ENCODE results near the gene LRRC51.

The LRRC51 gene

GRCh38 chr11:72084076-72084475, 3.4 kb downstream of the LRRC51 start:
- Histone ChIP-seq H3K4me1 (ENCODE audit: low read length) (peaks cover 14% of the 10 kb centered on the region), H3K79me2 (ENCODE audit: low read length) (peaks cover 10% of the 10 kb centered on the region), H4K20me1 (ENCODE audit: insufficient read depth, low read length) (no peaks in the 10 kb centered on the region), H2AFZ (ENCODE audit: low read depth, low read length) (no peak overlapping the region), H3K9me3 (ENCODE audit: insufficient read depth, low read length) (no peaks in the 10 kb centered on the region), H3K27ac (ENCODE audit: low read length) (no peak overlapping the region), H3K4me3 (ENCODE audit: low read length) (no peak overlapping the region), H3K4me2 (ENCODE audit: low read length) (no peak overlapping the region), H3K9ac (ENCODE audit: low read length) (no peak overlapping the region), H3K27me3 (ENCODE audit: low read depth, low read length) (no peaks in the 10 kb centered on the region), H3K36me3 (replicated peaks; ENCODE audit: low read depth, low read length) (peaks cover 11% of the 10 kb centered on the region)
- TF ChIP-seq CTCF (IDR thresholded peaks at IDR 0.05; ENCODE audit: low read depth, low read length) (no peak), EZH2phosphoT487 (IDR thresholded peaks at IDR 0.05; ENCODE audit: low read depth) (no peak)

GRCh38 chr11:72084965-72085364, 4.3 kb downstream of the LRRC51 start:
- Histone ChIP-seq H2AFZ (ENCODE audit: low read depth, low read length) (no peak overlapping the region), H3K36me3 (replicated peaks; ENCODE audit: low read depth, low read length) (peaks cover 14% of the 10 kb centered on the region), H4K20me1 (ENCODE audit: insufficient read depth, low read length) (no peaks in the 10 kb centered on the region), H3K9ac (ENCODE audit: low read length) (no peak overlapping the region), H3K79me2 (ENCODE audit: low read length) (peaks cover under 1% of the 10 kb centered on the region), H3K4me3 (ENCODE audit: low read length) (no peak overlapping the region), H3K9me3 (ENCODE audit: insufficient read depth, low read length) (no peaks in the 10 kb centered on the region), H3K27me3 (ENCODE audit: low read depth, low read length) (no peaks in the 10 kb centered on the region), H3K4me2 (ENCODE audit: low read length) (no peak overlapping the region), H3K27ac (ENCODE audit: low read length) (no peak overlapping the region), H3K4me1 (ENCODE audit: low read length) (peaks cover 10% of the 10 kb centered on the region)
- TF ChIP-seq EZH2phosphoT487 (IDR thresholded peaks at IDR 0.05; ENCODE audit: low read depth) (no peak), CTCF (IDR thresholded peaks at IDR 0.05; ENCODE audit: low read depth, low read length) (no peak)

GRCh38 chr11:72085621-72086351, 5.1 kb downstream of the LRRC51 start:
- Histone ChIP-seq H3K4me2 (ENCODE audit: low read length) (no peak overlapping the region), H3K79me2 (ENCODE audit: low read length) (no peaks in the 10 kb centered on the region), H3K27ac (ENCODE audit: low read length) (no peak overlapping the region), H3K9me3 (ENCODE audit: insufficient read depth, low read length) (no peaks in the 10 kb centered on the region), H2AFZ (ENCODE audit: low read depth, low read length) (no peak overlapping the region), H3K4me3 (ENCODE audit: low read length) (no peak overlapping the region), H3K4me1 (ENCODE audit: low read length) (peaks cover 10% of the 10 kb centered on the region), H3K9ac (ENCODE audit: low read length) (no peak overlapping the region), H3K36me3 (replicated peaks; ENCODE audit: low read depth, low read length) (peaks cover 18% of the 10 kb centered on the region), H3K27me3 (ENCODE audit: low read depth, low read length) (no peaks in the 10 kb centered on the region), H4K20me1 (ENCODE audit: insufficient read depth, low read length) (no peaks in the 10 kb centered on the region)
- TF ChIP-seq CTCF (IDR thresholded peaks at IDR 0.05; ENCODE audit: low read depth, low read length) (no peak), EZH2phosphoT487 (IDR thresholded peaks at IDR 0.05; ENCODE audit: low read depth) (no peak)

GRCh38 chr11:72088076-72088808, 7.6 kb downstream of the LRRC51 start:
- Histone ChIP-seq H3K27me3 (ENCODE audit: low read depth, low read length) (no peaks in the 10 kb centered on the region), H2AFZ (ENCODE audit: low read depth, low read length) (no peak overlapping the region), H3K4me1 (ENCODE audit: low read length) (peaks cover 4% of the 10 kb centered on the region; the same call in 1 of the 2 replicates), H3K4me2 (ENCODE audit: low read length) (no peak overlapping the region), H3K9me3 (ENCODE audit: insufficient read depth, low read length) (no peaks in the 10 kb centered on the region), H3K4me3 (ENCODE audit: low read length) (no peak overlapping the region), H4K20me1 (ENCODE audit: insufficient read depth, low read length) (no peaks in the 10 kb centered on the region), H3K9ac (ENCODE audit: low read length) (no peak overlapping the region), H3K36me3 (replicated peaks; ENCODE audit: low read depth, low read length) (peaks cover 18% of the 10 kb centered on the region), H3K27ac (ENCODE audit: low read length) (no peak overlapping the region), H3K79me2 (ENCODE audit: low read length) (no peaks in the 10 kb centered on the region)
- TF ChIP-seq EZH2phosphoT487 (IDR thresholded peaks at IDR 0.05; ENCODE audit: low read depth) (no peak), CTCF (IDR thresholded peaks at IDR 0.05; ENCODE audit: low read depth, low read length) (no peak)
